IMR-90 (cell line): Measurements from ENCODE around the gene FAM241A.

ENCODE experiments used
- BHLHE40 ChIP-seq: fragments of 150-350 bp; IDR thresholded peaks from 2 replicates; pipeline ENCODE4 v1.6.1; 2016; ENCODE audit warnings: mild to moderate bottlenecking, low read depth, low read length
- CEBPB ChIP-seq: IDR thresholded peaks from 2 replicates; pipeline ENCODE4 v1.6.1; 2012; ENCODE audit warnings: low read depth, low read length, improper control_type of control experiment
- CHD1 ChIP-seq: IDR thresholded peaks from 2 replicates; pipeline ENCODE4 v1.6.1; 2012; ENCODE audit warnings: low read depth, low read length, improper control_type of control experiment
- CTCF ChIP-seq: conservative IDR thresholded peaks from 2 replicates; pipeline ENCODE4 v1.5.1; 2012; ENCODE audit warnings: mild to moderate bottlenecking, low read depth, low read length, improper control_type of control experiment
- FOS ChIP-seq: fragments of 150-350 bp; IDR thresholded peaks from 2 replicates; pipeline ENCODE4 v1.6.1; 2016; ENCODE audit warnings: low read depth, low read length
- MAFK ChIP-seq: IDR thresholded peaks from 2 replicates; pipeline ENCODE4 v1.6.1; 2012; ENCODE audit warnings: low read depth, low read length, improper control_type of control experiment
- MXI1 ChIP-seq: IDR thresholded peaks from 2 replicates; pipeline ENCODE4 v1.6.1; 2012; ENCODE audit warnings: low read depth, mild to moderate bottlenecking, low read length, moderate library complexity, borderline replicate concordance
- POLR2A ChIP-seq: IDR thresholded peaks from 2 replicates; pipeline ENCODE4 v1.6.1; 2012; ENCODE audit warnings: mild to moderate bottlenecking, low read depth, low read length
- RAD21 ChIP-seq: IDR thresholded peaks from 2 replicates; pipeline ENCODE4 v1.6.1; 2012; ENCODE audit warnings: low read length, improper control_type of control experiment
- RCOR1 ChIP-seq: IDR thresholded peaks from 2 replicates; pipeline ENCODE4 v1.6.1; 2012; ENCODE audit warnings: mild to moderate bottlenecking, low read length, improper control_type of control experiment; ENCODE audit not compliant: insufficient replicate concordance
- RFX5 ChIP-seq: IDR thresholded peaks from 2 replicates; pipeline ENCODE4 v1.8.0; 2012; ENCODE audit warnings: low read depth, mild to moderate bottlenecking, low read length, moderate library complexity
- TF ChIP-seq, protein P1 (sequence below): fragments of 150-350 bp; IDR thresholded peaks from 2 replicates; pipeline ENCODE4 v1.6.1; 2016; ENCODE audit warnings: low read depth, mild to moderate bottlenecking, low read length, moderate library complexity, borderline replicate concordance
- TF ChIP-seq, protein P2 (sequence below): fragments of 150-350 bp; IDR thresholded peaks from 2 replicates; pipeline ENCODE4 v1.6.1; 2017; ENCODE audit warnings: mild to moderate bottlenecking, antibody characterized with exemption, low read length, low read depth

DNA sequence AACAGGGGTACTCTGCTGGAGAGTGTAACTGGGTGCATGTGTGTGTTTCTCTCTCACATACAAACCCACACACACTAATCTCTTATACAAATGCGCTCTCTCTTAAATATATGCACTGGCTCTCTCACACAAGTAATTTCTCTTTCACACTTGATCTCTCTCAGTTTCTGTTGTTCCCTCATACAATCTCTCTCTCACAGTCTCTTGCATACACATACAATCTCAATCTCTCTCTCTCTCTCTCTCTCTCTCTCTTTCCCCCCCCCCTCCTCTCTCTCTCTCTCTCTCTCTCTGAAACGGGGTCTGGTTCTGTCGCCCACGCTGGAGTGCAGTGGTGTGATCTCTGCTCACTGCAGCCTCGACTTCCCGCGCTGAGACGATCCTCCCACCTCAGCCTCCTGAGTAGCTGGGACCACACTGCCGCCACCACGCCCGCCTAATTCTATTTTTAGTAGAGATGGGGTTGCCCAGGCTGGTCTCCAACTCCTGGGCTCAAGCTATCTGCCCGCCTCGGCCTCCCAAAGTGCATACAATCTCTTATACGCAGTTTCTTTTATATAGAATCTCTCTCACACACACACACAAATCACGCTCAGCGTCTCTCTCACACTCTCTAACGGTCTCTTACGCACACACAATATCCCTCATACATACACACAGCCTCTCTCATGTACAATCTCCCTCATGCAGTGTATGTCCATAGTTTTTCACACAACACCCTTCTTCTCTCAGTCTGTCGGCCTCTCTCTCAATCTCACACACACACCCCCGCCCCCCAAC lies 518 bp upstream of the FAM241A start:
- TF ChIP-seq CTCF (no peak), MXI1 (no peak), POLR2A (no peak), BHLHE40 (no peak), RFX5 (no peak), CEBPB (no peak), CHD1 (no peak), RCOR1 (no peak), RAD21 (no peak), MAFK (no peak), FOS (no peak)
- TF ChIP-seq, protein P1, sequence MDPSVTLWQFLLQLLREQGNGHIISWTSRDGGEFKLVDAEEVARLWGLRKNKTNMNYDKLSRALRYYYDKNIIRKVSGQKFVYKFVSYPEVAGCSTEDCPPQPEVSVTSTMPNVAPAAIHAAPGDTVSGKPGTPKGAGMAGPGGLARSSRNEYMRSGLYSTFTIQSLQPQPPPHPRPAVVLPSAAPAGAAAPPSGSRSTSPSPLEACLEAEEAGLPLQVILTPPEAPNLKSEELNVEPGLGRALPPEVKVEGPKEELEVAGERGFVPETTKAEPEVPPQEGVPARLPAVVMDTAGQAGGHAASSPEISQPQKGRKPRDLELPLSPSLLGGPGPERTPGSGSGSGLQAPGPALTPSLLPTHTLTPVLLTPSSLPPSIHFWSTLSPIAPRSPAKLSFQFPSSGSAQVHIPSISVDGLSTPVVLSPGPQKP: no peak
- TF ChIP-seq, protein P2, sequence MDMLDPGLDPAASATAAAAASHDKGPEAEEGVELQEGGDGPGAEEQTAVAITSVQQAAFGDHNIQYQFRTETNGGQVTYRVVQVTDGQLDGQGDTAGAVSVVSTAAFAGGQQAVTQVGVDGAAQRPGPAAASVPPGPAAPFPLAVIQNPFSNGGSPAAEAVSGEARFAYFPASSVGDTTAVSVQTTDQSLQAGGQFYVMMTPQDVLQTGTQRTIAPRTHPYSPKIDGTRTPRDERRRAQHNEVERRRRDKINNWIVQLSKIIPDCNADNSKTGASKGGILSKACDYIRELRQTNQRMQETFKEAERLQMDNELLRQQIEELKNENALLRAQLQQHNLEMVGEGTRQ: no peak
